HG02840 (cell line): Measurements from ENCODE around the gene SPATA13.
A peak's percentile ranks its signal among the peaks of the same experiment; 100 is the strongest.

Source experiments
- ATAC-seq: cut with Tn5 transposase; IDR thresholded peaks from one replicate; pipeline ENCODE4 v1.9.1; 2021; ENCODE audit warnings: mild to moderate bottlenecking, moderate library complexity, moderate number of reproducible peaks; ENCODE audit not compliant: unreplicated experiment, low FRiP score

SPATA13 gene

GRCh38 chr13:24218338-24218737 is 57.8 kb downstream of the SPATA13 start:
- ATAC-seq: no peak

GRCh38 chr13:24218977-24219376 is 58.5 kb downstream of the SPATA13 start:
- ATAC-seq: no peak

GRCh38 chr13:24220086-24220703 is 59.7 kb downstream of the SPATA13 start:
- ATAC-seq: peak; percentile 46

- no peak for ATAC-seq
Measured at GRCh38 chr13:24221007-24221406, 60.5 kb downstream of the SPATA13 start.

- ATAC-seq: no peak
Measured at GRCh38 chr13:24222756-24223155, 62.2 kb downstream of the SPATA13 start.

- no peak for ATAC-seq
Measured at GRCh38 chr13:24223341-24224231, 63.1 kb downstream of the SPATA13 start.

GRCh38 chr13:24224232-24224680 is 63.7 kb downstream of the SPATA13 start:
- ATAC-seq: no peak

- ATAC-seq: no peak
Measured at GRCh38 chr13:24225062-24225461, 64.5 kb downstream of the SPATA13 start.

GRCh38 chr13:24225930-24226329 is 65.4 kb downstream of the SPATA13 start:
- no peak for ATAC-seq

- no peak for ATAC-seq
Measured at GRCh38 chr13:24226762-24227161, 66.2 kb downstream of the SPATA13 start.

GRCh38 chr13:24228852-24229458 is 68.4 kb downstream of the SPATA13 start:
- ATAC-seq: no peak

GRCh38 chr13:24230428-24231072 is 70.0 kb downstream of the SPATA13 start:
- ATAC-seq: no peak

- ATAC-seq: no peak
Measured at GRCh38 chr13:24231377-24231776, 70.9 kb downstream of the SPATA13 start.

GRCh38 chr13:24232037-24232436 is 71.5 kb downstream of the SPATA13 start:
- ATAC-seq: no peak

GRCh38 chr13:24232474-24232873 is 72.0 kb downstream of the SPATA13 start:
- no peak for ATAC-seq

GRCh38 chr13:24233351-24233901 is 72.9 kb downstream of the SPATA13 start:
- ATAC-seq: no peak

GRCh38 chr13:24234200-24234915 is 73.8 kb downstream of the SPATA13 start:
- ATAC-seq: no peak

- no peak for ATAC-seq
Measured at GRCh38 chr13:24237356-24237755, 76.8 kb downstream of the SPATA13 start.

GRCh38 chr13:24241336-24241735 is 80.8 kb downstream of the SPATA13 start:
- no peak for ATAC-seq

GRCh38 chr13:24242100-24242499 is 81.6 kb downstream of the SPATA13 start:
- no peak for ATAC-seq
